Parathyroid adenoma (tissue), 2 donors: ENCODE results near the gene PIGS.

Experiments
- H2AFZ ChIP-seq: fragments of 300-600 bp; sonication (generic); one replicate; pipeline ENCODE4 v1.7.0; 2017; ENCODE audit warnings: antibody characterized with exemption, mild to moderate bottlenecking
- H3K27ac ChIP-seq: fragments of 300-600 bp; sonication (generic); one replicate; pipeline ENCODE4 v1.7.0; 2017
- H3K27me3 ChIP-seq: fragments of 300-600 bp; sonication (generic); one replicate; pipeline ENCODE4 v1.7.0; 2017; ENCODE audit warnings: low read length; ENCODE audit not compliant: control insufficient read depth, insufficient read depth
- H3K36me3 ChIP-seq: fragments of 300-600 bp; sonication (generic); one replicate; pipeline ENCODE4 v1.7.0; 2017; ENCODE audit warnings: low read length; ENCODE audit not compliant: control insufficient read depth, insufficient read depth
- H3K4me1 ChIP-seq: fragments of 300-600 bp; sonication (generic); one replicate; pipeline ENCODE4 v1.7.0; 2017; ENCODE audit warnings: control low read depth
- H3K4me2 ChIP-seq: fragments of 300-600 bp; sonication (generic); one replicate; pipeline ENCODE4 v1.7.0; 2017; ENCODE audit warnings: low read length
- H3K4me3 ChIP-seq: fragments of 300-600 bp; sonication (generic); one replicate; pipeline ENCODE4 v1.7.0; 2017; ENCODE audit warnings: low read depth, low read length
- H3K79me2 ChIP-seq: fragments of 300-600 bp; sonication (generic); one replicate; pipeline ENCODE4 v1.7.0; 2017; ENCODE audit warnings: control low read depth
- H3K9ac ChIP-seq: fragments of 300-600 bp; sonication (generic); one replicate; pipeline ENCODE4 v1.7.0; 2017; ENCODE audit warnings: mild to moderate bottlenecking
- H3K9me3 ChIP-seq: fragments of 300-600 bp; sonication (generic); one replicate; pipeline ENCODE4 v1.7.0; 2017; ENCODE audit warnings: low read length; ENCODE audit not compliant: control insufficient read depth
- TF ChIP-seq, protein P1 (sequence below): fragments of 300-600 bp; sonication (generic); IDR thresholded peaks from one replicate; pipeline ENCODE4 v1.7.0; 2017; ENCODE audit warnings: antibody characterized with exemption, mild to moderate bottlenecking
- donor health status: primary hyperparathyroidism.

The PIGS gene

DNA sequence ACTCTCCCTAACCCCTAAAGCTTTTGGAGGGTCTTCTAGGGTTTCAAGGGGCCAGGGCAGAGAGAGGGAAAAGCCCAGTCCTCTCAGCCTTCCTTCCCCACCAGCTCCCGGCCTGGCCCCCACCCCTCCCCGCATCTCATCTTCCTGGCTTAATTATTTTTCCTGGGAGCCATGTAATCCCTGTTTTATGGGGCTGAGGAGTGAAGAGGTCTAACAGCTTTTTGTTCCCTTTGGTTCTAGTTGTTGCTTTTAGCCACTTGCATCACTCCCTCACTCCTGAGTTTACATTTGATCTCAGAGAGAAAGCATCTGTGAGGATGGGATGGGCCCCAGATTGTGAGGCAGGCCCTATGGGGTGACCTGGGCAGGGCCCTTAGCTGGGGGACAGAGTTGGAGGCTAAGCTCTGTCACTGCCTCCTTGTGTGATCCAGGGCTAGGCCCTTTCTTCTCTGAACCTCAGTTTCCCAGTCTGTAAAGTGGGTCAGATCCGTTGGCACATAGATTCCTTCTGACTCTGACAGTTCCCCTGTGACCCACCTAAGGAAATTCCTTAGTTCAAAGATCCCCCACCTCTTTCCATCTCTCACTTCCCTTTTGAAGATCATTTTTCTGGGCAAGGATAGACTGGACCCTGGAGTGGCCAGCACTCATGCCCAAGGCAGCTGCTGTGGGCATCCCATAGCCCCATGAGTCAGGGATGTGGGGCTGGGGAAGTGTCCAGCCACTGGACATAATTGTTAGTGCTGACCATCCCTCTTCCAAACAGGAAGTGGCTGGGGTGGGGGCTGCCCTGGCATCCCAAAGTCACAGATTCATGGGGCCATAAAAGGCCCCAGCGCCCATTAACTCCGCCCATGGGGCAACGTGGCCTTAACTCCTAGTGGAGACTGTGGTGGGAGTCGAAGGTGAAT, 39.0 kb downstream of the PIGS start:
- Histone ChIP-seq H3K4me2 (no peak overlapping the region), H3K36me3 (no peaks in the 10 kb centered on the region), H3K9ac (no peak overlapping the region), H3K27ac (no peak overlapping the region), H3K4me3 (no peak overlapping the region), H3K4me1 (no peaks in the 10 kb centered on the region), H3K9me3 (no peaks in the 10 kb centered on the region), H2AFZ (no peak overlapping the region), H3K79me2 (no peaks in the 10 kb centered on the region), H3K27me3 (no peaks in the 10 kb centered on the region)
- TF ChIP-seq, protein P1, sequence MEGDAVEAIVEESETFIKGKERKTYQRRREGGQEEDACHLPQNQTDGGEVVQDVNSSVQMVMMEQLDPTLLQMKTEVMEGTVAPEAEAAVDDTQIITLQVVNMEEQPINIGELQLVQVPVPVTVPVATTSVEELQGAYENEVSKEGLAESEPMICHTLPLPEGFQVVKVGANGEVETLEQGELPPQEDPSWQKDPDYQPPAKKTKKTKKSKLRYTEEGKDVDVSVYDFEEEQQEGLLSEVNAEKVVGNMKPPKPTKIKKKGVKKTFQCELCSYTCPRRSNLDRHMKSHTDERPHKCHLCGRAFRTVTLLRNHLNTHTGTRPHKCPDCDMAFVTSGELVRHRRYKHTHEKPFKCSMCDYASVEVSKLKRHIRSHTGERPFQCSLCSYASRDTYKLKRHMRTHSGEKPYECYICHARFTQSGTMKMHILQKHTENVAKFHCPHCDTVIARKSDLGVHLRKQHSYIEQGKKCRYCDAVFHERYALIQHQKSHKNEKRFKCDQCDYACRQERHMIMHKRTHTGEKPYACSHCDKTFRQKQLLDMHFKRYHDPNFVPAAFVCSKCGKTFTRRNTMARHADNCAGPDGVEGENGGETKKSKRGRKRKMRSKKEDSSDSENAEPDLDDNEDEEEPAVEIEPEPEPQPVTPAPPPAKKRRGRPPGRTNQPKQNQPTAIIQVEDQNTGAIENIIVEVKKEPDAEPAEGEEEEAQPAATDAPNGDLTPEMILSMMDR, result no peak

DNA sequence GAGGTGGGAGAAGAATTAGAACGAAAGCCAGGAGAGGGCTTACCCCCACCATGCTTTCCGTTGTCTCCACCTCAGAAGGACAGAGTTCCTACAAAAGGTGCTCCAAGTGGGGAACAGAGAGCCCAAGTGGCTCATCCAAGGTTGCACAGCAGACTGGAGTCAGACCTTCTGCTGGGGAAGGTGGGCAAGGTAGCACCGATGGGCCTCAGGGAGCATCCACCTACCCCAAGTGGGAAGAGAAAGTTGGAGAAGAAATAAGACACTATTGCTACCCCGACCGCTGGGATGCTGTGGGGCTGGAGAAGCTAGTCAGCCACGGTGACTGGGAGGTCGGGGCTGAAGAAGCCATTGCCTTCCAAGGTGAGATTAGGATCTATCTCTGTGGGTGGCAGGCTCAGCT, 40.4 kb downstream of the PIGS start:
- no peaks in the 10 kb centered on the region for H3K9me3 ChIP-seq
- no peak overlapping the region for H2AFZ ChIP-seq
- no peak overlapping the region for H3K9ac ChIP-seq
- H3K27ac ChIP-seq, result no peak overlapping the region
- H3K4me3 ChIP-seq, result no peak overlapping the region
- H3K4me1 ChIP-seq, result no peaks in the 10 kb centered on the region
- H3K27me3 ChIP-seq, result no peaks in the 10 kb centered on the region
- TF ChIP-seq, protein P1, result no peak
- no peaks in the 10 kb centered on the region for H3K79me2 ChIP-seq
- H3K4me2 ChIP-seq, result no peak overlapping the region
- H3K36me3 ChIP-seq, result no peaks in the 10 kb centered on the region

DNA sequence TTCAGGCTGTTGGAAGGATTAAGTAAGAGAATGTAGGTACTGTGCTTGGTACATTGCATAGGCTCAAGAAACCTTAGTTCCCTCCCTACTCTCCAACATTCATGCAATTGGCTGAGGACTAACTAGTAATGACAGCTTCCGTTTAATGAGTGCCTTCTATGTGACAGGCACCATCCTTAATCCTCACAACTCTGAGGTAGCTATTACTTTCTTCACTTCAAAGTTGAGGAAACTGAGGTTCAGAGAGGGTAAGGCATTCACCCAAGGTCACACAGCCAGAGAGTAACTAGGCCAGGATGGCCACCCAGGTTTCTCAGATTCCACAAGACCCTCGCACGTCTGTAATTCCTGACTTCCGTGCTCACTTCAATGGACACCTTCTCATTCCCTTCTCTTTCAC, 41.1 kb downstream of the PIGS start:
- no peaks in the 10 kb centered on the region for H3K27me3 ChIP-seq
- no peak overlapping the region for H3K27ac ChIP-seq
- H2AFZ ChIP-seq, result no peak overlapping the region
- no peak overlapping the region for H3K4me3 ChIP-seq
- TF ChIP-seq, protein P1, result no peak
- H3K4me1 ChIP-seq, result peaks cover under 1% of the 10 kb centered on the region
- no peak overlapping the region for H3K9ac ChIP-seq
- no peaks in the 10 kb centered on the region for H3K79me2 ChIP-seq
- no peak overlapping the region for H3K4me2 ChIP-seq
- no peaks in the 10 kb centered on the region for H3K36me3 ChIP-seq
- H3K9me3 ChIP-seq, result no peaks in the 10 kb centered on the region

DNA sequence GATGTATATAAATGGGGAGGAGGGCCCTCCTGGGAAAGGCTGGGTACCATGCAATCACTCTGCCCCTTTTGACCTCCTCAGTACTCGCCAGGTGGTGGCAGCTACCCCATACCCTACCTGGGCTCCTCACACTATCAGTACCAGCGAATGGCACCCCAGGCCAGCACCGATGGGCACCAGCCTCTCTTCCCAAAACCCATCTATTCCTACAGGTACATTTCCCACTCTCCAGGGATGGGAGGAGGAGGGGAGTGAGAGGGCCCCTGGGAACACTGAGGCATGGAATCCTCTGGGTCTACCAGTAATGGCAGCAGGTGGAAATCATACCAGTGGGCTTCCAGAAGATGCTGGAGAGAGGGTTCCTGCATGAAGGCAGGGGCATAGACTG, 42.3 kb downstream of the PIGS start:
- Histone ChIP-seq H3K4me3 (no peak overlapping the region), H2AFZ (no peak overlapping the region), H3K27ac (no peak overlapping the region), H3K9me3 (no peaks in the 10 kb centered on the region), H3K27me3 (no peaks in the 10 kb centered on the region), H3K9ac (no peak overlapping the region), H3K36me3 (no peaks in the 10 kb centered on the region), H3K79me2 (no peaks in the 10 kb centered on the region), H3K4me1 (peaks cover 7% of the 10 kb centered on the region), H3K4me2 (no peak overlapping the region)
- TF ChIP-seq, protein P1, result no peak
